HS-5 (cell line): ENCODE data around the gene EOMES.
A peak's percentile ranks its signal among the peaks of the same experiment; 100 is the strongest.
"Not testable (repeated sequence)": the region's sequence is repeated elsewhere in the genome, so short reads cannot be mapped to it uniquely, and the experiment has no call there.

Source experiments
- DNase-seq: peaks from one replicate; pipeline ENCODE4 v3.0.0-alpha.2; 2012; ENCODE audit warnings: low read depth

Gene EOMES

GRCh38 chr3:27721717-27722564 is at the start of gene EOMES:
Gene EOMES (minus strand): TSS chr3:27722323. CDS start chr3:27722294, 29 bp downstream.
- peak; percentile 56 for DNase-seq

- DNase-seq: not testable (repeated sequence)
These were observed 48.3 kb upstream of the EOMES start for GRCh38 chr3:27770384-27770783.

- DNase-seq: no peak
These were observed 44.9 kb upstream of the EOMES start for GRCh38 chr3:27767000-27767399.

- peak; percentile 86 for DNase-seq
These were observed 36.0 kb upstream of the EOMES start for GRCh38 chr3:27758083-27758482.

GRCh38 chr3:27756877-27757276 is 34.8 kb upstream of the EOMES start:
- peak; percentile 69 for DNase-seq

- no peak for DNase-seq
These were observed 30.8 kb upstream of the EOMES start for GRCh38 chr3:27752926-27753325.

GRCh38 chr3:27749643-27750042 is 27.5 kb upstream of the EOMES start:
- no peak for DNase-seq

GRCh38 chr3:27746838-27747237 is 24.7 kb upstream of the EOMES start:
- DNase-seq: no peak

GRCh38 chr3:27740854-27741253 is 18.7 kb upstream of the EOMES start:
- no peak for DNase-seq

- DNase-seq: no peak
These were observed 15.0 kb upstream of the EOMES start for GRCh38 chr3:27737091-27737490.

- no peak for DNase-seq
These were observed 8.9 kb upstream of the EOMES start for GRCh38 chr3:27730774-27731659.

GRCh38 chr3:27729748-27730611 is 7.9 kb upstream of the EOMES start:
- no peak for DNase-seq

GRCh38 chr3:27729325-27729724 is 7.2 kb upstream of the EOMES start:
- no peak for DNase-seq

- no peak for DNase-seq
These were observed 6.3 kb upstream of the EOMES start for GRCh38 chr3:27728195-27729087.

GRCh38 chr3:27726240-27726639 is 4.1 kb upstream of the EOMES start:
- no peak for DNase-seq

- DNase-seq: no peak
These were observed 2.5 kb upstream of the EOMES start for GRCh38 chr3:27724459-27725197.

GRCh38 chr3:27723815-27724458 is 1.8 kb upstream of the EOMES start:
- DNase-seq: no peak

- no peak for DNase-seq
These were observed 1.3 kb upstream of the EOMES start for GRCh38 chr3:27723456-27723814.

GRCh38 chr3:27723001-27723445 is 900 bp upstream of the EOMES start:
- DNase-seq: no peak
